ENCODE results near the gene TRPM8.

DNA sequence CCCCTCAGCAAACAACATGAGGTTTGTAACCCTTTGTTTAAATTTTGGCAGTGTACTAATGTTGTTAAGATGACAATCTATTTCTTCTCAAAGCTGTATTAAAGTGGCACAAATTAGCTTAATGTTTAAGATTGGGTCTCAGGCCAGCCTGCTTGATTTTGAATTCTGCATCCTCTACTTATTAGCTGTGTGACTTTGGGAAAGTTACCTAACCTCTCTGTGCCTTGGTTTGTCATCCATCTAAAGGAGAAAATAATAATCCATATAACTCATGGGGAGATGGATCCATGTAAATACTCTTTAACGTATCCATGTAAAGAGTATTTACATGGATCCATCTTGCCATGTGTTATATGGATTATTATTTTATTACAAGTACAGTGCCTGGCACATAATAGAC lies 2.1 kb downstream of the TRPM8 start:
- TF ChIP-seq TCF12 (IDR thresholded peaks at IDR 0.05; ENCODE audit: low read depth) = no peak
- TF ChIP-seq, protein P1, sequence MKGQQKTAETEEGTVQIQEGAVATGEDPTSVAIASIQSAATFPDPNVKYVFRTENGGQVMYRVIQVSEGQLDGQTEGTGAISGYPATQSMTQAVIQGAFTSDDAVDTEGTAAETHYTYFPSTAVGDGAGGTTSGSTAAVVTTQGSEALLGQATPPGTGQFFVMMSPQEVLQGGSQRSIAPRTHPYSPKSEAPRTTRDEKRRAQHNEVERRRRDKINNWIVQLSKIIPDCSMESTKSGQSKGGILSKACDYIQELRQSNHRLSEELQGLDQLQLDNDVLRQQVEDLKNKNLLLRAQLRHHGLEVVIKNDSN (IDR thresholded peaks at IDR 0.05) = no peak
- no peak for TF ChIP-seq ZBTB7A (IDR thresholded peaks at IDR 0.05; ENCODE audit: low read depth)
- TF ChIP-seq, protein P2, sequence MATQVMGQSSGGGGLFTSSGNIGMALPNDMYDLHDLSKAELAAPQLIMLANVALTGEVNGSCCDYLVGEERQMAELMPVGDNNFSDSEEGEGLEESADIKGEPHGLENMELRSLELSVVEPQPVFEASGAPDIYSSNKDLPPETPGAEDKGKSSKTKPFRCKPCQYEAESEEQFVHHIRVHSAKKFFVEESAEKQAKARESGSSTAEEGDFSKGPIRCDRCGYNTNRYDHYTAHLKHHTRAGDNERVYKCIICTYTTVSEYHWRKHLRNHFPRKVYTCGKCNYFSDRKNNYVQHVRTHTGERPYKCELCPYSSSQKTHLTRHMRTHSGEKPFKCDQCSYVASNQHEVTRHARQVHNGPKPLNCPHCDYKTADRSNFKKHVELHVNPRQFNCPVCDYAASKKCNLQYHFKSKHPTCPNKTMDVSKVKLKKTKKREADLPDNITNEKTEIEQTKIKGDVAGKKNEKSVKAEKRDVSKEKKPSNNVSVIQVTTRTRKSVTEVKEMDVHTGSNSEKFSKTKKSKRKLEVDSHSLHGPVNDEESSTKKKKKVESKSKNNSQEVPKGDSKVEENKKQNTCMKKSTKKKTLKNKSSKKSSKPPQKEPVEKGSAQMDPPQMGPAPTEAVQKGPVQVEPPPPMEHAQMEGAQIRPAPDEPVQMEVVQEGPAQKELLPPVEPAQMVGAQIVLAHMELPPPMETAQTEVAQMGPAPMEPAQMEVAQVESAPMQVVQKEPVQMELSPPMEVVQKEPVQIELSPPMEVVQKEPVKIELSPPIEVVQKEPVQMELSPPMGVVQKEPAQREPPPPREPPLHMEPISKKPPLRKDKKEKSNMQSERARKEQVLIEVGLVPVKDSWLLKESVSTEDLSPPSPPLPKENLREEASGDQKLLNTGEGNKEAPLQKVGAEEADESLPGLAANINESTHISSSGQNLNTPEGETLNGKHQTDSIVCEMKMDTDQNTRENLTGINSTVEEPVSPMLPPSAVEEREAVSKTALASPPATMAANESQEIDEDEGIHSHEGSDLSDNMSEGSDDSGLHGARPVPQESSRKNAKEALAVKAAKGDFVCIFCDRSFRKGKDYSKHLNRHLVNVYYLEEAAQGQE (IDR thresholded peaks at IDR 0.05; ENCODE audit: low read depth) = no peak
- no peak for TF ChIP-seq FOXM1 (IDR thresholded peaks at IDR 0.05; ENCODE audit: borderline replicate concordance, low read depth)
- TF ChIP-seq TAF1 (IDR thresholded peaks at IDR 0.05; ENCODE audit: low read depth) = no peak
- TF ChIP-seq CREB1 (IDR thresholded peaks at IDR 0.05; ENCODE audit: low read depth) = no peak
- no peak for TF ChIP-seq RAD21 (IDR thresholded peaks at IDR 0.05; ENCODE audit: low read depth)
- TF ChIP-seq EP300 (IDR thresholded peaks at IDR 0.05; ENCODE audit: borderline replicate concordance) = no peak
- TF ChIP-seq NFIC (IDR thresholded peaks at IDR 0.05) = no peak
- no peak for TF ChIP-seq YY1 (IDR thresholded peaks at IDR 0.05; ENCODE audit: low read depth)
- TF ChIP-seq, protein P3, sequence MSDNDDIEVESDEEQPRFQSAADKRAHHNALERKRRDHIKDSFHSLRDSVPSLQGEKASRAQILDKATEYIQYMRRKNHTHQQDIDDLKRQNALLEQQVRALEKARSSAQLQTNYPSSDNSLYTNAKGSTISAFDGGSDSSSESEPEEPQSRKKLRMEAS (IDR thresholded peaks at IDR 0.05) = no peak
